ENCODE data around the gene CLEC4E.

The CLEC4E gene

DNA sequence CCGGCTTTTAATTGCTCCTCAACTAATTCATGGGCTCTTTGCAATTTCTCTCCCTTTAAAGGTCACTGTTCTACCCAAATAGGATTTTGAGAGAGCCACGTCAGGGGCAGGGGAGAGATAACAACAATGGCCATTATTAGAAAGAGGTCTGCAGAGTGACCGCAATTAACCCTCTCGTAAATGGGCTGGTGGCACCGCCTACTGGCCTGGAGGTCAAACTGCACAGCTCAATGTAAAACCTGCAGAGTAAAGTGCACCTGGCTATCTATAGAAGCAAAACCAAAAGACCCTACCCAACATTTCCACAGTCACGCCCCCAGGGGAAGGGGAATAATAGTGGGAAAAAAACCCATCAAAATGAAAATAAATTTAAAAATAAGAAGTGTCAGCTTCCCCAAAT, 21.6 kb upstream of the CLEC4E start:
- Histone ChIP-seq H3K4me1 (ENCODE audit: control insufficient read depth, insufficient read depth, low read length, unreplicated experiment) (no peaks in the 10 kb centered on the region), H3K4me3 (ENCODE audit: low read depth, low read length) (no peak overlapping the region), H3K27me3 (ENCODE audit: insufficient read depth, low read length) (no peaks in the 10 kb centered on the region), H3K36me3 (ENCODE audit: insufficient read depth, low read length) (no peaks in the 10 kb centered on the region), H3K79me2 (ENCODE audit: control insufficient read depth, insufficient read depth, low read length, unreplicated experiment) (no peaks in the 10 kb centered on the region), H2AFZ (ENCODE audit: low read length, unreplicated experiment) (no peak overlapping the region), H3K27ac (ENCODE audit: low read depth, low read length) (no peak overlapping the region)

DNA sequence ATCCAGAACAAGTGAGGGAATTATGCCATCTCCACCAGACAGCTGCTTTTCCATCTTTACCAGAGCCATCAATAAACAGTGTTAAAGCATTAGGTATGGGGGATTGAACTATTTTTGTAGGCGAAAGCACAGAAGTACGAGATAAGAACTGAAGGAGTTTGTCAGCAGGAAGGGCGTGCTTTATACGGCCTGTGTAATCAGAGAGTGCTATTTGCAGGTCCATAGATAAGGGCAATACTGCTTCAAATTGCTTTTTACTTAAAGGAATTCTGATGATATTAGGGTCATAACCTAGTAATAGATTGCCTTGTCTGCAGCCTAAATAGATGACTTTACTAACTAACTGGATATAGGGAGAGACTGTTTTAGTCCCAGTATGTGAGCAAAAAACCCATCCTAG, 20.3 kb upstream of the CLEC4E start:
- H3K36me3 ChIP-seq (ENCODE audit: insufficient read depth, low read length): no peaks in the 10 kb centered on the region
- H3K4me1 ChIP-seq (ENCODE audit: control insufficient read depth, insufficient read depth, low read length, unreplicated experiment): no peaks in the 10 kb centered on the region
- H3K4me3 ChIP-seq (ENCODE audit: low read depth, low read length): no peak overlapping the region
- H3K27ac ChIP-seq (ENCODE audit: low read depth, low read length): no peak overlapping the region
- H2AFZ ChIP-seq (ENCODE audit: low read length, unreplicated experiment): no peak overlapping the region
- H3K79me2 ChIP-seq (ENCODE audit: control insufficient read depth, insufficient read depth, low read length, unreplicated experiment): no peaks in the 10 kb centered on the region
- no peaks in the 10 kb centered on the region for H3K27me3 ChIP-seq (ENCODE audit: insufficient read depth, low read length)

DNA sequence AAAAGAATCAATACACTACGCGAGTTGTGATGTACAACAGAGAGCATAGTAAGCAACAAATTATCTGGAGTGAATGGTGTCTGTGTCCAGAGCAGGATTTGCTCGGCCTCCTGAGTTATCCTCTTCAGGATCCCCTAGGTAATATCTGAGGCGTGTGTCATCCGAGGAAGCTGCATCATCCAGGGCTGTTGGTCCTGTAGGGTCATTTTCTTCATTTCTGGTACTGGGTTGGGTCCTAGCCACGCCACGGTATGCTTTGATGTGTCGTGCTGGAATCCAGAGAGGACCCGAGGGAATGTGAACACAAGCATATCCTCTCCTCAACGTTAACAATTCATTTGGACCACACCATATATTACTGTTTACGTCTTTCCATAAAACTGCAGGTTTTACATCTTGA, 19.0 kb upstream of the CLEC4E start:
- Histone ChIP-seq H3K36me3 (ENCODE audit: insufficient read depth, low read length) (no peaks in the 10 kb centered on the region), H3K79me2 (ENCODE audit: control insufficient read depth, insufficient read depth, low read length, unreplicated experiment) (no peaks in the 10 kb centered on the region), H3K4me3 (ENCODE audit: low read depth, low read length) (no peak overlapping the region), H2AFZ (ENCODE audit: low read length, unreplicated experiment) (no peak overlapping the region), H3K4me1 (ENCODE audit: control insufficient read depth, insufficient read depth, low read length, unreplicated experiment) (no peaks in the 10 kb centered on the region), H3K27me3 (ENCODE audit: insufficient read depth, low read length) (no peaks in the 10 kb centered on the region), H3K27ac (ENCODE audit: low read depth, low read length) (no peak overlapping the region)

- no peaks in the 10 kb centered on the region for H3K36me3 ChIP-seq (ENCODE audit: insufficient read depth, low read length)
- H3K27me3 ChIP-seq (ENCODE audit: insufficient read depth, low read length): peaks cover 6% of the 10 kb centered on the region; the same call in 1 of the 2 replicates
- H3K4me3 ChIP-seq (ENCODE audit: low read depth, low read length): no peak overlapping the region
- no peaks in the 10 kb centered on the region for H3K79me2 ChIP-seq (ENCODE audit: control insufficient read depth, insufficient read depth, low read length, unreplicated experiment)
- H2AFZ ChIP-seq (ENCODE audit: low read length, unreplicated experiment): no peak overlapping the region
- no peaks in the 10 kb centered on the region for H3K4me1 ChIP-seq (ENCODE audit: control insufficient read depth, insufficient read depth, low read length, unreplicated experiment)
- H3K27ac ChIP-seq (ENCODE audit: low read depth, low read length): no peak overlapping the region
These were observed 15.9 kb upstream of the CLEC4E start for GRCh38 chr12:8556531-8557097.

- no peaks in the 10 kb centered on the region for H3K79me2 ChIP-seq (ENCODE audit: control insufficient read depth, insufficient read depth, low read length, unreplicated experiment)
- H3K4me3 ChIP-seq (ENCODE audit: low read depth, low read length): no peak overlapping the region
- no peaks in the 10 kb centered on the region for H3K36me3 ChIP-seq (ENCODE audit: insufficient read depth, low read length)
- no peaks in the 10 kb centered on the region for H3K4me1 ChIP-seq (ENCODE audit: control insufficient read depth, insufficient read depth, low read length, unreplicated experiment)
- H2AFZ ChIP-seq (ENCODE audit: low read length, unreplicated experiment): no peak overlapping the region
- peaks cover 17% of the 10 kb centered on the region; the same call in 1 of the 2 replicates for H3K27me3 ChIP-seq (ENCODE audit: insufficient read depth, low read length)
- no peak overlapping the region for H3K27ac ChIP-seq (ENCODE audit: low read depth, low read length)
These were observed 13.9 kb upstream of the CLEC4E start for GRCh38 chr12:8554451-8555195.

GRCh38 chr12:8553088-8553627, 12.5 kb upstream of the CLEC4E start:
- peaks cover 23% of the 10 kb centered on the region for H3K27me3 ChIP-seq (ENCODE audit: insufficient read depth, low read length)
- no peak overlapping the region for H3K4me3 ChIP-seq (ENCODE audit: low read depth, low read length)
- H2AFZ ChIP-seq (ENCODE audit: low read length, unreplicated experiment): no peak overlapping the region
- H3K36me3 ChIP-seq (ENCODE audit: insufficient read depth, low read length): no peaks in the 10 kb centered on the region
- no peak overlapping the region for H3K27ac ChIP-seq (ENCODE audit: low read depth, low read length)
- H3K4me1 ChIP-seq (ENCODE audit: control insufficient read depth, insufficient read depth, low read length, unreplicated experiment): no peaks in the 10 kb centered on the region
- H3K79me2 ChIP-seq (ENCODE audit: control insufficient read depth, insufficient read depth, low read length, unreplicated experiment): no peaks in the 10 kb centered on the region

- no peak overlapping the region for H3K27ac ChIP-seq (ENCODE audit: low read depth, low read length)
- no peak overlapping the region for H3K4me3 ChIP-seq (ENCODE audit: low read depth, low read length)
- H3K27me3 ChIP-seq (ENCODE audit: insufficient read depth, low read length): peaks cover 37% of the 10 kb centered on the region
- no peaks in the 10 kb centered on the region for H3K36me3 ChIP-seq (ENCODE audit: insufficient read depth, low read length)
- no peaks in the 10 kb centered on the region for H3K79me2 ChIP-seq (ENCODE audit: control insufficient read depth, insufficient read depth, low read length, unreplicated experiment)
- no peaks in the 10 kb centered on the region for H3K4me1 ChIP-seq (ENCODE audit: control insufficient read depth, insufficient read depth, low read length, unreplicated experiment)
- H2AFZ ChIP-seq (ENCODE audit: low read length, unreplicated experiment): no peak overlapping the region
These were observed 8.7 kb upstream of the CLEC4E start for GRCh38 chr12:8549381-8549780.

- H3K4me1 ChIP-seq (ENCODE audit: control insufficient read depth, insufficient read depth, low read length, unreplicated experiment): no peaks in the 10 kb centered on the region
- peaks cover 37% of the 10 kb centered on the region for H3K27me3 ChIP-seq (ENCODE audit: insufficient read depth, low read length)
- no peak overlapping the region for H2AFZ ChIP-seq (ENCODE audit: low read length, unreplicated experiment)
These were observed 7.5 kb upstream of the CLEC4E start for GRCh38 chr12:8548192-8548591.

GRCh38 chr12:8547645-8548044, 6.9 kb upstream of the CLEC4E start:
- Histone ChIP-seq H3K27ac (ENCODE audit: low read depth, low read length) (no peak overlapping the region), H3K4me1 (ENCODE audit: control insufficient read depth, insufficient read depth, low read length, unreplicated experiment) (no peaks in the 10 kb centered on the region), H3K27me3 (ENCODE audit: insufficient read depth, low read length) (peaks cover 37% of the 10 kb centered on the region), H2AFZ (ENCODE audit: low read length, unreplicated experiment) (no peak overlapping the region), H3K79me2 (ENCODE audit: control insufficient read depth, insufficient read depth, low read length, unreplicated experiment) (no peaks in the 10 kb centered on the region), H3K4me3 (ENCODE audit: low read depth, low read length) (no peak overlapping the region), H3K36me3 (ENCODE audit: insufficient read depth, low read length) (no peaks in the 10 kb centered on the region)

More at GRCh38 chr12:8548192-8548591, 7.5 kb upstream of the CLEC4E start:
- Histone ChIP-seq H3K27ac (ENCODE audit: low read depth, low read length) (no peak overlapping the region), H3K79me2 (ENCODE audit: control insufficient read depth, insufficient read depth, low read length, unreplicated experiment) (no peaks in the 10 kb centered on the region), H3K4me3 (ENCODE audit: low read depth, low read length) (no peak overlapping the region), H3K36me3 (ENCODE audit: insufficient read depth, low read length) (no peaks in the 10 kb centered on the region)

DNA sequence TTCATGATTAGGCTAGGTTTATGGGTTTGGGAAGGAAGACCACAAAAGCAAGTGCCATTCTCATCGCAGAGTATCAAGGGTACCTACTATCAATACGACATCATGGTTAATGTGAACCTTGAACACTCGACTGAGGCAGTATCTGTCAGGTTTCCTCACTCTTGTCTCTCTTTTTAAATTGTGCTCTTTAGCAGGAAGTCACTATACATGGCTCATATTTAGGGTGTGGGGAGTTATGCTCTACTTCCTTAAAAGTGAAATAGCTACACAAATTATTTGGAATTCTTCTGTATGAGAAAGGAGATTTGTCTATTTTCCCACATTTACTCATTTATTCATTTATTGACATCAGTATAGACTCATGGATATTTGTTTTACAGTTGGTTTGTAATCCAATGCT, 5.9 kb upstream of the CLEC4E start:
- Histone ChIP-seq H3K4me3 (ENCODE audit: low read depth, low read length) (no peak overlapping the region), H3K79me2 (ENCODE audit: control insufficient read depth, insufficient read depth, low read length, unreplicated experiment) (no peaks in the 10 kb centered on the region), H3K36me3 (ENCODE audit: insufficient read depth, low read length) (no peaks in the 10 kb centered on the region), H3K4me1 (ENCODE audit: control insufficient read depth, insufficient read depth, low read length, unreplicated experiment) (no peaks in the 10 kb centered on the region), H2AFZ (ENCODE audit: low read length, unreplicated experiment) (no peak overlapping the region), H3K27ac (ENCODE audit: low read depth, low read length) (no peak overlapping the region), H3K27me3 (ENCODE audit: insufficient read depth, low read length) (peaks cover 31% of the 10 kb centered on the region)

- Histone ChIP-seq H2AFZ (ENCODE audit: low read length, unreplicated experiment) (no peak overlapping the region), H3K36me3 (ENCODE audit: insufficient read depth, low read length) (no peaks in the 10 kb centered on the region), H3K4me3 (ENCODE audit: low read depth, low read length) (peak overlapping the region; percentile 53), H3K27me3 (ENCODE audit: insufficient read depth, low read length) (peaks cover 37% of the 10 kb centered on the region), H3K27ac (ENCODE audit: low read depth, low read length) (no peak overlapping the region), H3K79me2 (ENCODE audit: control insufficient read depth, insufficient read depth, low read length, unreplicated experiment) (no peaks in the 10 kb centered on the region), H3K4me1 (ENCODE audit: control insufficient read depth, insufficient read depth, low read length, unreplicated experiment) (no peaks in the 10 kb centered on the region)
These were observed 3.6 kb upstream of the CLEC4E start for GRCh38 chr12:8544295-8544694.
